CD4-positive, alpha-beta T cell (primary cell): ENCODE measurements around the gene LDB2. TPM values are rescaled to one million over a fixed set of nuclear protein-coding genes. Genes with fewer than 3 reads are reported as not detected.

Source experiments
- ATAC-seq: fragments of 200-7000 bp; cut with Tn5 transposase; one replicate; pipeline ENCODE4 v1.10.0; 2022; ENCODE audit warnings: mild to moderate bottlenecking; ENCODE audit not compliant: poor library complexity
- CTCF ChIA-PET: fragments of 350-600 bp; sonication (Branson Sonifier 250); formaldehyde crosslinking; loops from one replicate; lab custom pipeline; 2021; ENCODE audit warnings: antibody characterized with exemption, inconsistent platforms; lab: Charles Lee
- POLR2A ChIA-PET: fragments of 350-600 bp; sonication (Branson Sonifier 250); formaldehyde crosslinking; loops from one replicate; lab custom pipeline; 2021; ENCODE audit warnings: antibody characterized with exemption, inconsistent platforms; lab: Charles Lee
- DNase-seq, 14 experiments: peaks; one replicate each; pipeline ENCODE4 v3.0.0-alpha.2; 2013 to 2020; ENCODE audit warnings: mixed read lengths in 2 of 14
- H3K27ac ChIP-seq, 2 donors: one replicate each; pipeline versions ENCODE4 v1.5.1 to v1.7.0; 2013; ENCODE audit warnings: low read length in 2 of 2, low read depth in 1 of 2, mild to moderate bottlenecking in 1 of 2
- H3K27me3 ChIP-seq, 2 experiments: 1 replicate in 1 of 2; 2 replicates in 1 of 2; pipeline versions ENCODE4 v1.6.1 to v1.7.0; 2013; ENCODE audit warnings: low read length in 2 of 2, control low read depth in 1 of 2, mild to moderate bottlenecking in 1 of 2, moderate library complexity in 1 of 2; ENCODE audit not compliant: insufficient read depth in 2 of 2, control insufficient read depth in 1 of 2
- H3K36me3 ChIP-seq: one replicate; pipeline ENCODE4 v1.6.1; 2013; ENCODE audit warnings: low read length, control low read depth; ENCODE audit not compliant: insufficient read depth
- H3K4me1 ChIP-seq: one replicate; pipeline ENCODE4 v1.6.1; 2013; ENCODE audit warnings: low read length, control low read depth; ENCODE audit not compliant: insufficient read depth
- H3K4me3 ChIP-seq: one replicate; pipeline ENCODE4 v1.5.1; 2013; ENCODE audit warnings: mild to moderate bottlenecking, low read length, moderate library complexity
- H3K9me3 ChIP-seq, 2 experiments: 1 replicate in 1 of 2; 2 replicates in 1 of 2; pipeline versions ENCODE4 v1.6.1 to v1.7.0; 2013; ENCODE audit warnings: low read length in 2 of 2, mild to moderate bottlenecking in 2 of 2, control low read depth in 1 of 2, moderate library complexity in 1 of 2; ENCODE audit not compliant: control insufficient read depth in 1 of 2, insufficient read depth in 1 of 2
- H3K27ac Mint-ChIP-seq: one replicate; pipeline ENCODE4 v1.8.0; 2020; ENCODE audit warnings: mixed read lengths
- H3K27me3 Mint-ChIP-seq: one replicate; pipeline ENCODE4 v1.8.0; 2021; ENCODE audit warnings: mixed read lengths
- H3K36me3 Mint-ChIP-seq: one replicate; pipeline ENCODE4 v1.8.0; 2021; ENCODE audit warnings: low read depth, mixed read lengths
- H3K4me1 Mint-ChIP-seq: one replicate; pipeline ENCODE4 v1.8.0; 2021; ENCODE audit warnings: low read depth, mixed read lengths
- H3K4me3 Mint-ChIP-seq: one replicate; pipeline ENCODE4 v1.8.0; 2020; ENCODE audit warnings: mild to moderate bottlenecking, mixed read lengths
- H3K9me3 Mint-ChIP-seq: one replicate; pipeline ENCODE4 v1.8.0; 2020; ENCODE audit warnings: mixed read lengths
- CTCF ChIP-seq: fragments of 200-600 bp; IDR thresholded peaks from one replicate; pipeline ENCODE4 v1.8.0; 2022; ENCODE audit warnings: antibody characterized with exemption, mild to moderate bottlenecking
- intact Hi-C, 2 experiments: fragments of 100-400 bp; cut with DNase I in 1 of 2; cut with micrococcal nuclease in 1 of 2; formaldehyde crosslinking; loops; one replicate each; pipeline versions ENCODE4 v1.15.1 to v1.9.0; 2023 to 2025; cut with DNase I, micrococcal nuclease
- total RNA-seq, 174 experiments: library from RNA in 2 of 174; stranded (reverse) in 2 of 174; gene quantifications; one replicate each; pipeline ENCODE4 v1.2.3 and lab custom pipeline; 2021 to 2026

The LDB2 gene
- total RNA-seq, 2 experiments from 2014 or later: not detected

GRCh38 chr4:16812041-16812440 is 86.4 kb downstream of the LDB2 start:
- H3K4me3 ChIP-seq: no peak overlapping the region
- no peak for TF ChIP-seq CTCF
- H3K27me3 ChIP-seq: no peaks in the 10 kb centered on the region
- H3K4me1 Mint-ChIP-seq: no peaks in the 10 kb centered on the region
- intact Hi-C loops: no loop called here
- H3K4me3 Mint-ChIP-seq: no peak overlapping the region
- H3K9me3 ChIP-seq: peaks cover 0 to 3% of the 10 kb centered on the region in 2 experiments
- no peak for ATAC-seq
- H3K4me1 ChIP-seq: no peaks in the 10 kb centered on the region
- no peaks in the 10 kb centered on the region for H3K36me3 Mint-ChIP-seq
- no peak for DNase-seq
- H3K27ac ChIP-seq: no peak overlapping the region
- ChIA-PET POLR2A (no interaction called here), CTCF (no interaction called here)
- no peaks in the 10 kb centered on the region for H3K36me3 ChIP-seq
- no peaks in the 10 kb centered on the region for H3K9me3 Mint-ChIP-seq
- H3K27ac Mint-ChIP-seq: no peak overlapping the region
- no peaks in the 10 kb centered on the region for H3K27me3 Mint-ChIP-seq

- H3K9me3 ChIP-seq: peaks cover 0 to 3% of the 10 kb centered on the region in 2 experiments
- Mint-ChIP-seq H3K4me1 (no peaks in the 10 kb centered on the region), H3K27me3 (no peaks in the 10 kb centered on the region), H3K27ac (no peak overlapping the region), H3K9me3 (no peaks in the 10 kb centered on the region), H3K36me3 (no peaks in the 10 kb centered on the region), H3K4me3 (no peak overlapping the region)
- ChIA-PET POLR2A (no interaction called here), CTCF (no interaction called here)
- H3K27me3 ChIP-seq: no peaks in the 10 kb centered on the region
- H3K36me3 ChIP-seq: no peaks in the 10 kb centered on the region
- TF ChIP-seq CTCF: no peak
- no peaks in the 10 kb centered on the region for H3K4me1 ChIP-seq
- no peak for ATAC-seq
- H3K27ac ChIP-seq: no peak overlapping the region
- intact Hi-C loops: no loop called here
- no peak for DNase-seq
- no peak overlapping the region for H3K4me3 ChIP-seq
Measured at GRCh38 chr4:16809943-16810342, 88.5 kb downstream of the LDB2 start.

GRCh38 chr4:16809064-16809463 is 89.4 kb downstream of the LDB2 start:
- Histone ChIP-seq H3K9me3 (peaks cover 0 to 3% of the 10 kb centered on the region in 2 experiments), H3K36me3 (no peaks in the 10 kb centered on the region), H3K27ac (no peak overlapping the region), H3K4me3 (no peak overlapping the region), H3K4me1 (no peaks in the 10 kb centered on the region), H3K27me3 (no peaks in the 10 kb centered on the region)
- DNase-seq (no peak), ATAC-seq (no peak)
- intact Hi-C loops: no loop called here
- Mint-ChIP-seq H3K27me3 (no peaks in the 10 kb centered on the region), H3K27ac (no peak overlapping the region), H3K4me3 (no peak overlapping the region), H3K36me3 (no peaks in the 10 kb centered on the region), H3K9me3 (no peaks in the 10 kb centered on the region), H3K4me1 (no peaks in the 10 kb centered on the region)
- ChIA-PET POLR2A (no interaction called here), CTCF (no interaction called here)
- TF ChIP-seq CTCF: no peak
